Transverse colon (tissue), 3 donors: ENCODE data around the gene DTNBP1.

Experiments
- EP300 ChIP-seq: sonication (generic); formaldehyde crosslinking; IDR thresholded peaks from one replicate; pipeline ENCODE4 v1.6.1; 2017; ENCODE audit warnings: antibody characterized with exemption, low read depth
- POLR2A ChIP-seq: fragments of 450-650 bp; IDR thresholded peaks from one replicate; pipeline ENCODE4 v1.6.1; 2016; ENCODE audit warnings: antibody characterized with exemption, mild to moderate bottlenecking, moderate library complexity
- TF ChIP-seq, protein P1 (sequence below), 5 experiments: fragments of 200-600 bp in 3 of 5; fragments of 450-650 bp in 2 of 5; sonication (generic) in 3 of 5; IDR thresholded peaks; 1 replicate in 2 of 5; 2 replicates in 3 of 5; pipeline ENCODE4 v1.5.1; 2016 to 2017; ENCODE audit warnings: antibody characterized with exemption in 5 of 5, inconsistent platforms in 3 of 5, mild to moderate bottlenecking in 2 of 5, moderate library complexity in 1 of 5

DNA sequence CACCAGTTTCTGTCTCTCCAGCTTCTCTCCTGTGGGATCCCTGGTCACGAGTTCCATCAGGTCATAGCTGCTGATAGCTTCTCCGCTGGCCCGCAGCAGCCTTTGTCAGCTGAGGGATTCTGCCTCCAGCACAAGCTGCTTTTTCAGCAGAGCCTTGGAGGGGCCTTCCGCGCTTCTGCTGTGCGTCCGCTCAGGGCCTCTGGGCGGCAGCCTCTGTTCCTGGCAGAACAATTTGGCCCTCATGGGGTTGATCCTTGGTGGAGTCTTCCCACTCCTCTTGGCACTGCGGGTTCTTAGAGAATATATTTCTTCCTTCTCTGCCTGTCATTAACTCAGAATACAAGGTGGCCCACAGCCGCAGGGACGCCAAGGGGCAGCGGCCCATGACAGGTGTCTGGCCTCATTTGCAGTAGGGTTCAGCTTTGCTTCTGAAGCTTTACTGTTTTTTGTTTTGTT, 158.8 kb downstream of the DTNBP1 start:
- TF ChIP-seq, protein P1, sequence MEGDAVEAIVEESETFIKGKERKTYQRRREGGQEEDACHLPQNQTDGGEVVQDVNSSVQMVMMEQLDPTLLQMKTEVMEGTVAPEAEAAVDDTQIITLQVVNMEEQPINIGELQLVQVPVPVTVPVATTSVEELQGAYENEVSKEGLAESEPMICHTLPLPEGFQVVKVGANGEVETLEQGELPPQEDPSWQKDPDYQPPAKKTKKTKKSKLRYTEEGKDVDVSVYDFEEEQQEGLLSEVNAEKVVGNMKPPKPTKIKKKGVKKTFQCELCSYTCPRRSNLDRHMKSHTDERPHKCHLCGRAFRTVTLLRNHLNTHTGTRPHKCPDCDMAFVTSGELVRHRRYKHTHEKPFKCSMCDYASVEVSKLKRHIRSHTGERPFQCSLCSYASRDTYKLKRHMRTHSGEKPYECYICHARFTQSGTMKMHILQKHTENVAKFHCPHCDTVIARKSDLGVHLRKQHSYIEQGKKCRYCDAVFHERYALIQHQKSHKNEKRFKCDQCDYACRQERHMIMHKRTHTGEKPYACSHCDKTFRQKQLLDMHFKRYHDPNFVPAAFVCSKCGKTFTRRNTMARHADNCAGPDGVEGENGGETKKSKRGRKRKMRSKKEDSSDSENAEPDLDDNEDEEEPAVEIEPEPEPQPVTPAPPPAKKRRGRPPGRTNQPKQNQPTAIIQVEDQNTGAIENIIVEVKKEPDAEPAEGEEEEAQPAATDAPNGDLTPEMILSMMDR (IDR thresholded peaks at IDR 0.05): no peak
- TF ChIP-seq POLR2A (no peak), EP300 (no peak)
